Esophagus (tissue), 2 donors: ENCODE measurements around the gene EPYC. TPM values are rescaled to one million over a fixed set of nuclear protein-coding genes. Genes with fewer than 3 reads are reported as not detected.

Experiments
- H3K27ac ChIP-seq, 2 donors: one replicate each; pipeline ENCODE4 v1.5.1; 2013; ENCODE audit warnings: low read depth in 2 of 2, mild to moderate bottlenecking in 2 of 2, inconsistent platforms in 1 of 2, low read length in 1 of 2, moderate library complexity in 1 of 2
- H3K27me3 ChIP-seq, 2 donors: one replicate each; pipeline ENCODE4 v1.6.1; 2013; ENCODE audit warnings: low read length in 2 of 2, control low read depth in 1 of 2, mild to moderate bottlenecking in 1 of 2; ENCODE audit not compliant: insufficient read depth in 2 of 2, control insufficient read depth in 1 of 2
- H3K36me3 ChIP-seq, 2 donors: one replicate each; pipeline ENCODE4 v1.6.1; 2013; ENCODE audit warnings: low read length in 1 of 2; ENCODE audit not compliant: control insufficient read depth in 2 of 2, insufficient read depth in 2 of 2
- H3K4me1 ChIP-seq, 2 donors: one replicate each; pipeline ENCODE4 v1.6.1; 2013; ENCODE audit warnings: low read length in 1 of 2; ENCODE audit not compliant: control insufficient read depth in 2 of 2, insufficient read depth in 2 of 2
- H3K4me3 ChIP-seq, 2 donors: one replicate each; pipeline ENCODE4 v1.5.1; 2013; ENCODE audit warnings: low read length in 2 of 2, mild to moderate bottlenecking in 2 of 2, low read depth in 1 of 2, moderate library complexity in 1 of 2
- H3K9me3 ChIP-seq, 2 donors: one replicate each; pipeline ENCODE4 v1.6.1; 2013; ENCODE audit warnings: mild to moderate bottlenecking in 2 of 2, low read depth in 1 of 2, low read length in 1 of 2, moderate library complexity in 1 of 2; ENCODE audit not compliant: control insufficient read depth in 2 of 2, insufficient read depth in 1 of 2
- WGBS, 2 donors: extraction: QIAGEN DNeasy Blood & Tissue Kit; methylation state at CpG; one replicate each; pipeline ENCODE4 v1.1.7; 2013; 5-methylcytosine and 5-hydroxymethylcytosine counted together
- polyA plus RNA-seq, 2 donors: library from polyadenylated mRNA; stranded (reverse); fragments of 200-250 nt; gene quantifications; one replicate each; pipeline ENCODE4 v1.2.3, GENCODE V29; 2013
- donor health status: healthy with polysubstance abuse.
- donor health status: Bipolar disorder and iron deficiency.

EPYC gene
- polyA plus RNA-seq, 2 donors, result not detected

- no peaks in the 10 kb centered on the region for H3K4me1 ChIP-seq
- 50 to 74% methylated on average over 5 of the region's 5 CpGs for WGBS, 2 donors
- H3K27ac ChIP-seq, result no peak overlapping the region
- no peak overlapping the region for H3K4me3 ChIP-seq
- no peaks in the 10 kb centered on the region for H3K36me3 ChIP-seq
- H3K9me3 ChIP-seq, result no peaks in the 10 kb centered on the region
- no peaks in the 10 kb centered on the region for H3K27me3 ChIP-seq
These were observed 79.2 kb downstream of the EPYC start for GRCh38 chr12:90925562-90925961.

DNA sequence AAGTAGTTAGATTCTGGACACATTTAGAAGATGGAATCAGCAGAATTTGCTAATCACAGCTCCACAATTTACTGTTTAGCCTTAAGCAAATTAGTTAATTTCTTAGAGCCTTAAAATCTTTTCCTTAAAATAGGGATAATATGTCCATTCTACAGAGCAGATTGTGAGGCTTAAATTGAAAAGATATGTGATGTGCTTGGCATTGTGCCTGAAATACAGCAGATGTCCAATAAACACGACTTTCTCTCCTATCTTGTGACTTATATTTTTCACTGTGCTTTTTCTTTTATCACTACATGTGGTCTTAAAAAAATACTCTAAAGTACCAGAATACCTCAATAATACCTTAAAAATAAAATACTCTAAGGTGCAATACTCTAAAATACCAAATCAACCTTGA is 80.4 kb downstream of the EPYC start:
- no peaks in the 10 kb centered on the region for H3K9me3 ChIP-seq
- 35 to 37% methylated on average over 1 of the region's 1 CpG for WGBS, 2 donors
- H3K4me1 ChIP-seq, result no peaks in the 10 kb centered on the region

GRCh38 chr12:90922145-90922627 is 82.6 kb downstream of the EPYC start:
- H3K9me3 ChIP-seq, result no peaks in the 10 kb centered on the region
- no peaks in the 10 kb centered on the region for H3K27me3 ChIP-seq
- no peaks in the 10 kb centered on the region for H3K36me3 ChIP-seq
- H3K27ac ChIP-seq, result no peak overlapping the region
- H3K4me3 ChIP-seq, result no peak overlapping the region
- H3K4me1 ChIP-seq, result no peaks in the 10 kb centered on the region

More for the DNA sequence above, 80.4 kb downstream of the EPYC start:
- Histone ChIP-seq H3K27ac (no peak overlapping the region), H3K4me3 (no peak overlapping the region), H3K27me3 (no peaks in the 10 kb centered on the region), H3K36me3 (no peaks in the 10 kb centered on the region)

DNA sequence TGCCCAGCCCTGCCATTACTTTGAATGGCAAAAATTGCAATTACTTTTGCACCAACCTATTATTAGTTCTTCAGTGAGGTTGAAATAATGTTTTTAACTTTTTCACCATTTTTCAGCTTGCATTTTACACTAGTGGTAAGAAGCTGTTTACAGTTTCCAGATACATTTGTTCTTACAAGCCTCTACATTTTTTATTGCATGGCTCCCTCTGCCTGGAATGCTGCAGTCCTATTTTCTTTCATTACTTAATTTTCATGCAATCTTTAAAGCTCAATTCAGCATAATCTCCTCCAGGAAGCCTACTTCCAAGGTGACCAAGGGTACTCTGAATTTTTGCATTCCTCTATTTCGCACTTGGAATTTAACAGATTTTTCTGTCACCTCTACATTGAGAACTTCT is 83.2 kb downstream of the EPYC start:
- Histone ChIP-seq H3K4me3 (no peak overlapping the region), H3K36me3 (no peaks in the 10 kb centered on the region), H3K9me3 (no peaks in the 10 kb centered on the region), H3K27ac (no peak overlapping the region), H3K4me1 (no peaks in the 10 kb centered on the region), H3K27me3 (no peaks in the 10 kb centered on the region)
- 86 to 90% methylated on average over 1 of the region's 1 CpG for WGBS, 2 donors

DNA sequence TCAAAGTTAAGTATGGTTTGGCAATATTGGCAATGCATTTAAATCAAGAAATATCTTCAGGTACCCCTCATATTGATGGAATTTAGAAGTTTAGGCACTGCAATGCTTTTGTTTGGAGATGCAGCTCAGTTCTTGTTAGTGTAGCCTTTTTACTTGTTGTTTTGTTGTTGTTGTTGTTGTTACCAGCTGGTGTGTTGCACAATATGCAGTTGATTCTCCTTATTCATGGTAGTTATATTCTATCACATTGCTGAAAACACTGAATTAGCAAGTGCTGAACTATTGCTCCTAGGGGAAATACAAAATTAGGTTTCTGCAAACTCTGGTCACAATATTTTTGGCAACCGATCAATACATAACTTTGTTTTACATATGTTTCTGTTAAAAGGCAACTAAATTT is 84.5 kb downstream of the EPYC start:
- no peaks in the 10 kb centered on the region for H3K27me3 ChIP-seq
- H3K27ac ChIP-seq, result no peak overlapping the region
- no peaks in the 10 kb centered on the region for H3K9me3 ChIP-seq
- H3K36me3 ChIP-seq, result no peaks in the 10 kb centered on the region
- H3K4me3 ChIP-seq, result no peak overlapping the region
- 96 to 98% methylated on average over 1 of the region's 1 CpG for WGBS, 2 donors
- H3K4me1 ChIP-seq, result no peaks in the 10 kb centered on the region

GRCh38 chr12:90917431-90917830 is 87.3 kb downstream of the EPYC start:
- Histone ChIP-seq H3K36me3 (no peaks in the 10 kb centered on the region), H3K9me3 (no peaks in the 10 kb centered on the region), H3K27me3 (no peaks in the 10 kb centered on the region), H3K4me3 (no peak overlapping the region), H3K4me1 (no peaks in the 10 kb centered on the region), H3K27ac (no peak overlapping the region)
- WGBS, 2 donors, result 25 to 34% methylated on average over 2 of the region's 2 CpGs

DNA sequence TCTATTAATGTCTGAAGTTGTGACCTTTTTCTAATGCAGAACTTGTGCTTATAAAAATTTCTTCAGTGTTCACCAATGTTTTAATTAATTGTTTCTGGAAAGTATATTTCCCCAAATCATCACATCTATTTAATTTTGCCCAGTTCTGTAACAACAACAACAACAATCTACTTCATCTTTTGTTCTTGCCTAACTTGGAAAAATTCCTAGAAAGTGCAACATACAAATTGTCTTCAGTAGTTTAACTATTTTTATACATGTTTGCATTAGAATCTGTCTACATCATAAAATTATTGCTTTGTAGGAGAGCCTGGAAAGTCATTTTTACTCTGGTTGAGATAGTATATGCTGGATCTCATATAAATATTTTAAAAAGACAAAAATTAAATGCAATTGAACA is 88.3 kb downstream of the EPYC start:
- no peaks in the 10 kb centered on the region for H3K36me3 ChIP-seq
- no peaks in the 10 kb centered on the region for H3K9me3 ChIP-seq
- H3K27ac ChIP-seq, result no peak overlapping the region
- H3K4me3 ChIP-seq, result no peak overlapping the region
- H3K4me1 ChIP-seq, result no peaks in the 10 kb centered on the region
- no peaks in the 10 kb centered on the region for H3K27me3 ChIP-seq

GRCh38 chr12:90915353-90915752 is 89.4 kb downstream of the EPYC start:
- H3K9me3 ChIP-seq, result no peaks in the 10 kb centered on the region
- H3K27me3 ChIP-seq, result no peaks in the 10 kb centered on the region
- WGBS, 2 donors, result 82 to 92% methylated on average over 2 of the region's 2 CpGs
- H3K4me1 ChIP-seq, result no peaks in the 10 kb centered on the region
- H3K27ac ChIP-seq, result no peak overlapping the region
- H3K36me3 ChIP-seq, result no peaks in the 10 kb centered on the region
- no peak overlapping the region for H3K4me3 ChIP-seq

Other genes with a start within 250 kb of the EPYC start
- not detected for gene CCER1, start 49.8 kb downstream of the EPYC start, polyA plus RNA-seq
- gene KERA, start 53.1 kb upstream of the EPYC start, polyA plus RNA-seq, result not detected
- gene LUM, start 106.5 kb upstream of the EPYC start, polyA plus RNA-seq, result 1 to 10 TPM; 2.7 to 7.0 TPM
- 100 to 1,000 TPM in 1 of 2 donors, 10 to 100 TPM in 1; 41.1 to 152 TPM for gene DCN, start 177.8 kb upstream of the EPYC start, polyA plus RNA-seq